IPS-11a (cell line): ENCODE data around the gene SKIC3.

ENCODE experiments used
- H3K4me3 ChIP-seq: one replicate; pipeline ENCODE4 v1.5.1; 2013; ENCODE audit warnings: low read depth, low read length, control low read depth

SKIC3 gene

DNA sequence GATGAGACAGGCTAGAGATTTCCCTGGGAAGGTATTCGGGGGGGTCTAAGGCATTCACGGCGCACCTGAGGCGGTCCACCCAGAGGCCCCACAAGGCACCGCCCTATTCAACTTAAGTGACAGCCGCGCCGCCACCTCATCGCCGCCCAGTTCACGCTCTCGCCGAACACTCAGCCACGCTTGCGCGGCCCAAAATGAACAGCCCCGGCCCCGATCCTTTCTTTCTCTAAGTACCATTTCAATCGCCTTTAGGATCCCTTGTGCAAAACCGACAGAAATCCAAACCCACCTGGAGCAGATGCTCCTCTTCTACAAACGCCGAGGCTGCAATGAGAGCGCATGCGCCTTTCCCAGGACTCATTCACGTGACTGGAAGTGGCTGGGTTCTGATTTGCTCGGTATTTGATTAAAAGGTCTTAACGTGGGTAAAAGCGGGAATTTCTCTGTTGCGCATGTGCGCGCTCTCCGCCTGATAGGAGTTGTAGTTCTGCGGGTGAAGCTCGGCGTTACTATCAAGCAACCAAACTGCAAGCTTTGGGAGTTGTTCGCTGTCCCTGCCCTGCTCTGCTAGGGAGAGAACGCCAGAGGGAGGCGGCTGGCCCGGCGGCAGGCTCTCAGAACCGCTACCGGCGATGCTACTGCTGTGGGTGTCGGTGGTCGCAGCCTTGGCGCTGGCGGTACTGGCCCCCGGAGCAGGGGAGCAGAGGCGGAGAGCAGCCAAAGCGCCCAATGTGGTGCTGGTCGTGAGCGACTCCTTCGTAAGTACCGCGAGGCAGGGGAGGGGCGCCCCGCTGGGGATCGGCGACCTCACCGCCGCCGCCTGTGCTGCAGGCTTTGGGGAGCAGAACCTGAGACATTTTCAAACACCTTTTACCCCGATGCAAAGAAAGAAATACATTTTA is at the start of gene SKIC3, which contains the start of gene ARSK:
Gene SKIC3, minus strand, starts transcription at position 331 of the 902 bp plus-strand sequence. CDS start 7,827 bp downstream, outside the sequence.
Gene ARSK, plus strand, starts transcription at position 455 of the 902 bp plus-strand sequence. Its CDS starts 178 bp downstream, at position 633.
- H3K4me3 ChIP-seq = peak within 1 kb of the TSS; percentile 84

- H3K4me3 ChIP-seq = no peak overlapping the region
Observed at GRCh38 chr5:95600557-95600956, 45.8 kb upstream of the SKIC3 start.

GRCh38 chr5:95599252-95599651 is 44.5 kb upstream of the SKIC3 start:
- no peak overlapping the region for H3K4me3 ChIP-seq

DNA sequence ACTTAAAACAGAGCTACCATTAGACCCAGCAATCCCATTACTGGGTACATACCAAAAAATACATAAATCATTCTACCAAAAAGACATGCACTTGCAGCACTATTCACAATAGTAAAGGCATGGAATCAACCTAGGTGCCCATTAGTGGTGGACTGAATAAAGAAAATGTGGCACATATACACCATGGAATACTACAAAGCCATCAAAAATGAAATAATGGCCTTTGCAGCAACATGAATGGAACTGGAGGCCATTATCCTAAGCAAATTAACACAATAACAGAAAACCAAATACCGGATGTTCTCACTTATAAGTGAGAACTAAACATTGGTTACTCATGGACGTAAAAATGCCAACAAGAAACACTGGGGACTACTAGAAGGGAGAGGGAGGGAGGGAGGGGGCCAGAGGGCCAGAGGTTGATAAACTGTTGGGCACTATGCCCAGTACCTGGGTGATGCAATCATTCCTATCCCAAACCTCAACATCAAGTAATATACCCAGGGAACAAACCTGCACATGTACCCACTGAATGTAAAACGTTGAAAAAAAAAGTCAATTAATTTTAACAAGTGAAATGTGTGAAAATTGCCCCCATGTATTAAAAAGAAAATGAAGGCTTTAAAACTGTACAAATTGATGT is 40.6 kb upstream of the SKIC3 start:
- no peak overlapping the region for H3K4me3 ChIP-seq

GRCh38 chr5:95591490-95591901 is 36.7 kb upstream of the SKIC3 start:
- no peak overlapping the region for H3K4me3 ChIP-seq

GRCh38 chr5:95590880-95591279 is 36.1 kb upstream of the SKIC3 start:
- no peak overlapping the region for H3K4me3 ChIP-seq

- H3K4me3 ChIP-seq = no peak overlapping the region
Observed at GRCh38 chr5:95583992-95584391, 29.2 kb upstream of the SKIC3 start.

DNA sequence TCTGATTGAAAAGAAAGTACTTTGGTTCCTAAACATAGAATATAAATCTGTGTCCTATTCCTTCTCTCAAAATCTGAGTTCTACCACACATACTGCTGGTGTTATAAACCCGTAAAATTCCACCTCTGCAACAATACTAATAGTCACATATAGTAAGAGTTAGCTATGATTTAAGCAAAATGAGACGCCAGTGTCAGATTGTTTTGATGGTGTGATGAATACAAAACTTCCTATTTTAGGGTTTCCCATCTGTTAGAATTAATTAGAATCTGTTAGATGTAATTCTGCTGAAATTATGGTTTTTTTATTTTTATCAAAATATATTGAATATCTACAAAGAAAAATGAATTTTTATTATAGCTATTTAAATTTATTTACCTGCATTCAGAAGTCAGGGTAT is 26.8 kb upstream of the SKIC3 start:
- H3K4me3 ChIP-seq = no peak overlapping the region

DNA sequence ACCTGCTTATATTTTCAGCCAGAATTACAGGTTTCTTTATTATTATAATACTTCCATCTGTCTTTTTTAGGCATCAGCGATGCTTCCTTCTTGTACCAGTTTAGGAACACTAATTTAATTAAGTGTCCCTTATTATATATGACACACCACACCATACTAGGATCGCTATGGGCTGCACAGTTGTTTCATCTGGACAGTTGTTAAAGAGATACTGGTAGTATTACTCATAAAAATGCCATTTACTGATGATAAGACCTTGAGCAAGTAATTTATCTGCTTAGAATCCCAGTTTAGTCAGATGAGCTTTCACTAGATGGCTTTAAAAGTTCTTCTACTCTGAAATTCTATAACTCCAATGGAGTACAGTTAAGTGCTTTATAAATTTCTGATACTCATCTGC is 17.2 kb upstream of the SKIC3 start:
- H3K4me3 ChIP-seq = no peak overlapping the region

DNA sequence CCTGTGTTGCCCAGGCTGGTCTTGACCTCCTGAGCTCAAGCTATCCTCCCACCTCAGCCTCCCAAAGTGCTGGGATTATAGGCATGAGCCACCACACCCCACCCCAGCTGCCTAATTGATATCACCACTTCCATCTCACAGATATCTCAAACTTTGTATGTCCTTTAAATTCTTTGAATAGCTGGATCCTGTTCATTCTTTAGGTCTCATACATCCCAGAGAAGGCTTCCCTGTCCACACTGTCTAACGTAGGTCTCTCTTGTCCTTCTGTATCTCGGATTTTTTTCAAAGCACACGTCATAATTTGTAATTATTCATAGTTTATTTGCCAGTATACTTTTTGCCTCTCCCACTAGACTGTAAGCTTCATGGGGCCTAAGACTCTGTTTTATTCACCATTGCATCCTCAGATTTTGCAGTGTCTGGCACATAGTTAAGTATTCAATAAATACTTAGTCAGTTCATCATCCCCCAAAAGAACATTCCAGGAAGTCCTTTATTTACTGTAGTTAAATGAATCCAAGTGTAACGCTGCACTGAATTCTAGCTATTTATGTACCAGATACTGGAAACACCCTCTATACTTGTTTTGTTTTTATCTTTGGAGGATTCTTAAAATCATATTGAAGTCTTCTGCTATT is 10.6 kb upstream of the SKIC3 start:
- no peak overlapping the region for H3K4me3 ChIP-seq

DNA sequence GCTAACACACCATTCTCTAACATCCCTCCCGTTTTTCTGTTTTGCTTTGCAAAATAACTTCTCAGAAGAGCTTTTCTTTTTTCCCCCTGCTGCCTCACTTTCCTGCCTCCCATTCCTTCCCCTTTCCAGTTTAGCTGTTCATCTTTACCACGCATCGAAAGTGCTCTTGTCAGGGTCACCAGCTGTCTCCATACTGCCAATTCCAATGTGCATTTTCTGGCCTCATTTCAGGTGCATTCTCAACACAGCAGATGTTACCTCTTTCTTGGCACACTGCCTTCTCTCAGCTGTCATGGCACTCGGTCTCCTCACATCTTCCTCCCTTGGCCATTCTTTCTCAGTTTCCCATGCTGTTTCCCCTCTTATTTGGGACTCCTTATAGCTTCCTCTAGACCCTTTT is 9.7 kb upstream of the SKIC3 start:
- no peak overlapping the region for H3K4me3 ChIP-seq

- no peak overlapping the region for H3K4me3 ChIP-seq
Observed at GRCh38 chr5:95563367-95563766, 8.6 kb upstream of the SKIC3 start.

- H3K4me3 ChIP-seq = no peak overlapping the region
Observed at GRCh38 chr5:95562282-95562681, 7.5 kb upstream of the SKIC3 start.

- H3K4me3 ChIP-seq = no peak overlapping the region
Observed at GRCh38 chr5:95557841-95558240, 3.1 kb upstream of the SKIC3 start.

GRCh38 chr5:95555553-95555952 is 776 bp upstream of the SKIC3 start:
- peak overlapping the region; percentile 84 for H3K4me3 ChIP-seq

GRCh38 chr5:95554331-95554646 is 488 bp downstream of the SKIC3 start:
- H3K4me3 ChIP-seq = peak overlapping the region; percentile 84

GRCh38 chr5:95549030-95549429 is 5.7 kb downstream of the SKIC3 start:
- H3K4me3 ChIP-seq = no peak overlapping the region

- H3K4me3 ChIP-seq = no peak overlapping the region
Observed at GRCh38 chr5:95543017-95543705, 11.6 kb downstream of the SKIC3 start.

- no peak overlapping the region for H3K4me3 ChIP-seq
Observed at GRCh38 chr5:95537501-95537900, 17.3 kb downstream of the SKIC3 start.

GRCh38 chr5:95533761-95534160 is 21.0 kb downstream of the SKIC3 start:
- H3K4me3 ChIP-seq = no peak overlapping the region

GRCh38 chr5:95533106-95533505 is 21.7 kb downstream of the SKIC3 start:
- H3K4me3 ChIP-seq = no peak overlapping the region
